Spinal cord (tissue), 10 donors: ENCODE data around the gene TMEM121. TPM values are rescaled to one million over a fixed set of nuclear protein-coding genes. Genes with fewer than 3 reads are reported as not detected.
"Not testable (repeated sequence)": the region's sequence is repeated elsewhere in the genome, so short reads cannot be mapped to it uniquely, and the experiment has no call there.

Source experiments
- DNase-seq, 6 donors: peaks; one replicate each; pipeline versions ENCODE4 v3.0.0 to v3.0.0-alpha.2; 2013 to 2015; ENCODE audit warnings: low spot score in 6 of 6, low read depth in 4 of 6
- H3K27ac ChIP-seq: one replicate; pipeline ENCODE4 v1.5.1; 2013; ENCODE audit warnings: low read depth, low read length, control low read depth
- H3K27me3 ChIP-seq: one replicate; pipeline ENCODE4 v1.6.1; 2013; ENCODE audit warnings: low read length; ENCODE audit not compliant: control insufficient read depth, insufficient read depth
- H3K36me3 ChIP-seq: one replicate; pipeline ENCODE4 v1.6.1; 2013; ENCODE audit warnings: low read length; ENCODE audit not compliant: control insufficient read depth, insufficient read depth
- H3K4me1 ChIP-seq: one replicate; pipeline ENCODE4 v1.6.1; 2013; ENCODE audit warnings: low read length; ENCODE audit not compliant: control insufficient read depth, insufficient read depth
- H3K4me3 ChIP-seq: one replicate; pipeline ENCODE4 v1.5.1; 2013; ENCODE audit warnings: low read depth, low read length, control low read depth
- H3K9me3 ChIP-seq: one replicate; pipeline ENCODE4 v1.6.1; 2013; ENCODE audit warnings: low read length; ENCODE audit not compliant: control insufficient read depth, insufficient read depth
- WGBS: methylation state at CpG from one replicate; pipeline ENCODE4 v1.1.5; 2013; ENCODE audit warnings: missing lambda C conversion rate; ENCODE audit not compliant: insufficient coverage; 5-methylcytosine and 5-hydroxymethylcytosine counted together
- polyA plus RNA-seq, 2 donors: library from polyadenylated mRNA; unstranded; fragments of 120-200 nt; gene quantifications; one replicate each; pipeline ENCODE4 v1.2.1, GENCODE V29; 2013; ENCODE audit not compliant: insufficient read length in 2 of 2
- total RNA-seq, 2 donors: library from RNA; depleted of rRNA in 1 of 2; stranded (reverse); fragments of 120-200 nt in 1 of 2; fragments of >200 nt in 1 of 2; gene quantifications; one replicate each; pipeline versions ENCODE4 v1.2.3 to v1.2.4, GENCODE V29; 2013 to 2014
- donor health status: healthy.

TMEM121 gene
- total and polyA plus RNA-seq, 4 donors: 11.7 to 27.1 (median 18.1) TPM

- not testable (repeated sequence) for H3K4me3 ChIP-seq, H3K9me3 ChIP-seq, DNase-seq, H3K27me3 ChIP-seq, H3K4me1 ChIP-seq, H3K36me3 ChIP-seq, H3K27ac ChIP-seq
- WGBS: no CpG with 5 or more reads among the region's 49 CpGs
These were observed 33.1 kb downstream of the TMEM121 start for GRCh38 chr14:105559384-105560047.

- not testable (repeated sequence) for H3K36me3 ChIP-seq, H3K9me3 ChIP-seq, H3K4me3 ChIP-seq, DNase-seq, H3K27ac ChIP-seq, H3K4me1 ChIP-seq, H3K27me3 ChIP-seq
- no CpG with 5 or more reads among the region's 27 CpGs for WGBS
These were observed 33.8 kb downstream of the TMEM121 start for GRCh38 chr14:105560048-105560669.

- H3K27me3 ChIP-seq, H3K9me3 ChIP-seq, H3K4me1 ChIP-seq, H3K4me3 ChIP-seq, H3K27ac ChIP-seq, DNase-seq, H3K36me3 ChIP-seq: not testable (repeated sequence)
- WGBS: no CpG with 5 or more reads among the region's 14 CpGs
These were observed 35.0 kb downstream of the TMEM121 start for GRCh38 chr14:105561345-105561744.

GRCh38 chr14:105562713-105563346 lies 36.4 kb downstream of the TMEM121 start:
- H3K4me3 ChIP-seq: no peak overlapping the region
- no peak for DNase-seq
- H3K4me1 ChIP-seq: no peaks in the 10 kb centered on the region
- no peak overlapping the region for H3K27ac ChIP-seq
- H3K27me3 ChIP-seq: no peaks in the 10 kb centered on the region
- WGBS: 90% methylated on average over 4 of the region's 4 CpGs
- no peaks in the 10 kb centered on the region for H3K36me3 ChIP-seq
- no peaks in the 10 kb centered on the region for H3K9me3 ChIP-seq

- no peaks in the 10 kb centered on the region for H3K9me3 ChIP-seq
- no peaks in the 10 kb centered on the region for H3K36me3 ChIP-seq
- H3K27me3 ChIP-seq: no peaks in the 10 kb centered on the region
These were observed 37.0 kb downstream of the TMEM121 start for GRCh38 chr14:105563347-105563737.

GRCh38 chr14:105564536-105564935 lies 38.2 kb downstream of the TMEM121 start:
- not testable (repeated sequence) for H3K4me1 ChIP-seq, H3K9me3 ChIP-seq
- 85% methylated on average over 8 of the region's 16 CpGs for WGBS

More at GRCh38 chr14:105563347-105563737, 37.0 kb downstream of the TMEM121 start:
- Histone ChIP-seq H3K4me1 (no peaks in the 10 kb centered on the region), H3K27ac (no peak overlapping the region), H3K4me3 (no peak overlapping the region)
- no peak for DNase-seq

GRCh38 chr14:105565185-105565919 lies 39.0 kb downstream of the TMEM121 start:
- not testable (repeated sequence) for H3K36me3 ChIP-seq, H3K27ac ChIP-seq, H3K4me1 ChIP-seq, DNase-seq, H3K9me3 ChIP-seq, H3K27me3 ChIP-seq, H3K4me3 ChIP-seq
- WGBS: 50% methylated on average over 1 of the region's 8 CpGs

More at GRCh38 chr14:105564536-105564935, 38.2 kb downstream of the TMEM121 start:
- DNase-seq, H3K27me3 ChIP-seq, H3K4me3 ChIP-seq, H3K27ac ChIP-seq, H3K36me3 ChIP-seq: not testable (repeated sequence)

- not testable (repeated sequence) for H3K36me3 ChIP-seq, DNase-seq, H3K4me1 ChIP-seq, H3K27ac ChIP-seq, H3K9me3 ChIP-seq, H3K4me3 ChIP-seq, H3K27me3 ChIP-seq
- no CpG with 5 or more reads among the region's 34 CpGs for WGBS
These were observed 40.1 kb downstream of the TMEM121 start for GRCh38 chr14:105566248-105567163.
